Nephron progenitor cell (in vitro differentiated cells): ENCODE results near the gene SKOR1.

Source experiments
- DNase-seq: peaks from one replicate; pipeline ENCODE4 v3.0.0; 2021
- H3K27ac Mint-ChIP-seq: 2 replicates; pipeline ENCODE4 v1.8.0; 2021; ENCODE audit warnings: mild to moderate bottlenecking, moderate library complexity, mixed read lengths
- H3K27me3 Mint-ChIP-seq: 2 replicates; pipeline ENCODE4 v1.8.0; 2021; ENCODE audit warnings: mild to moderate bottlenecking, low read depth, mixed read lengths; ENCODE audit not compliant: poor library complexity
- H3K36me3 Mint-ChIP-seq: 2 replicates; pipeline ENCODE4 v1.8.0; 2021; ENCODE audit warnings: low read depth, mixed read lengths
- H3K4me1 Mint-ChIP-seq: 2 replicates; pipeline ENCODE4 v1.8.0; 2021; ENCODE audit warnings: mixed read lengths
- H3K4me3 Mint-ChIP-seq: 2 replicates; pipeline ENCODE4 v1.8.0; 2021; ENCODE audit warnings: mild to moderate bottlenecking, moderate library complexity, mixed read lengths
- H3K9me3 Mint-ChIP-seq: 2 replicates; pipeline ENCODE4 v1.8.0; 2021; ENCODE audit warnings: mild to moderate bottlenecking, moderate library complexity, mixed read lengths
- TF ChIP-seq, protein P1 (sequence below): fragments of 200-600 bp; sonication (generic); IDR thresholded peaks from 2 replicates; pipeline ENCODE4 v1.5.0; 2021; ENCODE audit warnings: antibody characterized with exemption

The SKOR1 gene

DNA sequence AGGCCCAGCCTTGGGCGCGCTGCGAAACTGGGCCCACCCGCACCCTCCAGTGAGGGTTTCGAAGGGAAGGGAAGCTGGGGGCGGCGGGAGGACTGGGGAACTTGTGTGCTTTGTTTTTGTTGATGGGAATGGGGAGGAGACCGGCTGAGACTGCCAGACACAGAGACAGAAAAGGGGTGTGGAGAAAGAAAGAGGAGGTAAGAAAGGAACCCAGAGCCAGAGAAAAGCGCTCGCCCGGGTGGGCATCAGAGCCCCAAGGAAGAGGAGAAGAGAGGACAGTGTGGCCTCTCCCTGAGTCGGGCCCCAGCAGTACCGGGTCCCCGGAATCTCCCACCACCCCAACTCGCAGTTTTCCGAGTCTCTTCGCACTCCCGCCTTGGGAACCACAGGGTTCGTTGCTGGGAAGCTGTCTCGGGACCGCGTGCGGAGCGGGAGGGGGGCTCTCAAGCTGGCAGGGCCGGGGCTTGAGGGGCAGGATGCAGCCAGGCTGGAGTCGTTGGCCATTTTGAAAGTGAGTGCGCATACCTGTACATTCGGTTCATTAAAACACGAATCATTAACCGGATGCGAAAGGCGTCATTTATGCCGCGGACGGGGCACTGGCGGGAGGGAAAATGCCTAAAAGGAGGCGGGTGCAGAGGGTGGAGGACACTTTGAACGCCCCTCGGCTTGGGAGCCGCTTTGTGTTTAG lies 3.1 kb downstream of the SKOR1 start:
- Mint-ChIP-seq H3K4me1 (peaks cover 63% of the 10 kb centered on the region), H3K9me3 (no peaks in the 10 kb centered on the region), H3K4me3 (peak overlapping the region; percentile 73), H3K36me3 (no peaks in the 10 kb centered on the region), H3K27ac (no peak overlapping the region), H3K27me3 (peaks cover 90% of the 10 kb centered on the region)
- DNase-seq, result no peak
- TF ChIP-seq, protein P1, sequence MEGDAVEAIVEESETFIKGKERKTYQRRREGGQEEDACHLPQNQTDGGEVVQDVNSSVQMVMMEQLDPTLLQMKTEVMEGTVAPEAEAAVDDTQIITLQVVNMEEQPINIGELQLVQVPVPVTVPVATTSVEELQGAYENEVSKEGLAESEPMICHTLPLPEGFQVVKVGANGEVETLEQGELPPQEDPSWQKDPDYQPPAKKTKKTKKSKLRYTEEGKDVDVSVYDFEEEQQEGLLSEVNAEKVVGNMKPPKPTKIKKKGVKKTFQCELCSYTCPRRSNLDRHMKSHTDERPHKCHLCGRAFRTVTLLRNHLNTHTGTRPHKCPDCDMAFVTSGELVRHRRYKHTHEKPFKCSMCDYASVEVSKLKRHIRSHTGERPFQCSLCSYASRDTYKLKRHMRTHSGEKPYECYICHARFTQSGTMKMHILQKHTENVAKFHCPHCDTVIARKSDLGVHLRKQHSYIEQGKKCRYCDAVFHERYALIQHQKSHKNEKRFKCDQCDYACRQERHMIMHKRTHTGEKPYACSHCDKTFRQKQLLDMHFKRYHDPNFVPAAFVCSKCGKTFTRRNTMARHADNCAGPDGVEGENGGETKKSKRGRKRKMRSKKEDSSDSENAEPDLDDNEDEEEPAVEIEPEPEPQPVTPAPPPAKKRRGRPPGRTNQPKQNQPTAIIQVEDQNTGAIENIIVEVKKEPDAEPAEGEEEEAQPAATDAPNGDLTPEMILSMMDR, result no peak

DNA sequence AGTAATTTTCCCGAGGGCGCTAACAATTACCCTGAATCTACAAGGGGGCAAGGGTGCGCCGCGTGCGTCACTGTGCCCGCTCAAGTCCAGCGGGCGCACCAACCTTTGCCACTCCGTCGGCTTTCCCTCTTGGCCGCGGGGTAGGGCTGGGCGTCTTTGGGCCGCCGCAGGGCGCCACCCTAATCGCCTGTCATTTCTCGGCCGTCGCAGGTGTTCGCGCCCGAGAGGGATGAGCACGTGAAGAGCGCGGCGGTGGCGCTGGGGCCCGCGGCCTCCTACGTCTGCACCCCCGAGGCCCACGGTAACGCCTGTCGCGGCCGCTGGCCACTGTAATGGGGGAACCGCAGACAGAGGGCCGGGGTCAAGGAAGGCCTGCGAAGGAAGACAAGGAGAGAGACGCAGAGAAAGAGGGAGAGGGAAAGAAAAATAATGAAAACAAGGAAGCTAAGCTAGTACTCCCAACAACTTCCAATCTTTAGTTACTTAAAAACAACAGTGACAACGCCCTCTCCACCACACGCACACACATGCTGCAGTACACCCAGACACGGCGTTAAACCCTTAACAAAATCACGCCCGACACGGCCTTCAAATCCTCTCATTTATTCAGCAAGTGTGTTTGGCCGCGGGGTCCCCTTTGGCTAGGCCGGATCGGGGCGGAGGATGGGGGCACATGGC lies 3.8 kb downstream of the SKOR1 start:
- H3K9me3 Mint-ChIP-seq, result no peaks in the 10 kb centered on the region
- no peak overlapping the region for H3K27ac Mint-ChIP-seq
- H3K4me1 Mint-ChIP-seq, result peaks cover 63% of the 10 kb centered on the region
- no peak for DNase-seq
- peaks cover 90% of the 10 kb centered on the region for H3K27me3 Mint-ChIP-seq
- H3K4me3 Mint-ChIP-seq, result peak overlapping the region; percentile 75
- TF ChIP-seq, protein P1, result no peak
- H3K36me3 Mint-ChIP-seq, result no peaks in the 10 kb centered on the region

DNA sequence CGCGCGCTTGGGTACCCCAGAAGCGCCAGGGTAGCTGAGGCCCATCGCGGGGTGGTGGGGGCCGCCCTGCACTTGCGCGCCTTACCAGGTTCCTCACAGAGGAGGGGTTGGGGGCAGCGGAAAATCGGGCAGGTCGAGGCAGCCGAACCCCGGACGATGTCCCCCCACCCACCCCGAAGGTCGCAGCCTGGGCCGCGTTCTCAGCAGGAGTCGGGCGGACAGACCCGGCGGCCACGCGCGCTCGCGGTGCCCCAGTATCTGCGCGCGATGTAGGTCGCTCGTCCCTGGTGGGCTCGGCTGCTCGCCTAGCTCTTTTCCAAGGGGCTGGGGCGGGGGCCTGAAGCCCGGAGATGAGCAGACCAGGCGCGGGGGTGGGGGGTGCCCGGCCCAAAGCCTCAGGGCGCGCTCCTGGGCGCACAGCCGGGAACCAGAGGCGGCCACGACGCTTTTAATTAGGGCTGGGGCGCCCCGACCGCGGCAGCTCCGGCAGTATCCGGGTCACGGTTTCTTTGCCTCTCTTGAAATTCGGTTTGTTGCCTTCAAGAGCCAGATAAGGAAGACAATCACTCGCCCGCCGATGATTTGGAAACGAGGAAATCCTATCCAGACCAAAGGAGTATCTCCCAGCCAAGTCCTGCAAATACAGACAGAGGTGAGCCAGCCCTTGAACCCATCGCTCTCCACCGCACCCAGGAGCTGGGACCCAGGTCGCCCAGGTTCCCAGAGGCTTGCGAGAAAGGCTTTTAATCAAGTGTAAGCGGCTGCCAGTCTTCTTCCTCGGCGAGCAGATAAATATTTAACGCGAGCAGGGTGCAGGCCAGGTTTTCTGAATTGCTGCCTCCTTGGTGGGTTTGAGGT lies 4.6 kb downstream of the SKOR1 start:
- DNase-seq, result peak; percentile 14
- Mint-ChIP-seq H3K9me3 (no peaks in the 10 kb centered on the region), H3K4me3 (peak overlapping the region; percentile 75), H3K4me1 (peaks cover 65% of the 10 kb centered on the region), H3K36me3 (no peaks in the 10 kb centered on the region), H3K27ac (no peak overlapping the region), H3K27me3 (peaks cover 90% of the 10 kb centered on the region)
- TF ChIP-seq, protein P1, result no peak

DNA sequence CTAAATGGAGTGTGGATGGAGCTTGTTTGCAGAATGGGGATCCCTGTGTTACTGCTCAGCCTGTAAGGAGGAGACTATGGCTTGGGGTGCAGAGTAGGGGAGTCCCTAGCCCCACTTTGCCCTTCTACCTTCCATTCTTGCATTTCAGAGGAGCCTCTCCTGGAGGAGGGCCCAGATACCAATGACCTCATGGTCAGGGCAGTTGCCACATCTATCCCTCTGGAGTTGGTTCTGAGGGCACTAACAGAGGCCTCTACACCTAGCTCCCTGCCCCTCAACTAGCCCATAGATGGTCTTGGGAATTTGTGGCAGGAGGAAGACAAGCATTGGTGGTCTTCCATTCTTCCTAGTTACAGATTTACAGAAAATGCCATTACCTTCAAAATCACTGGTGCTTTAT lies 6.1 kb downstream of the SKOR1 start:
- Mint-ChIP-seq H3K9me3 (no peaks in the 10 kb centered on the region), H3K27me3 (peaks cover 90% of the 10 kb centered on the region), H3K36me3 (no peaks in the 10 kb centered on the region), H3K4me3 (no peak overlapping the region), H3K4me1 (peaks cover 61% of the 10 kb centered on the region), H3K27ac (no peak overlapping the region)
- no peak for DNase-seq
- TF ChIP-seq, protein P1, result no peak

DNA sequence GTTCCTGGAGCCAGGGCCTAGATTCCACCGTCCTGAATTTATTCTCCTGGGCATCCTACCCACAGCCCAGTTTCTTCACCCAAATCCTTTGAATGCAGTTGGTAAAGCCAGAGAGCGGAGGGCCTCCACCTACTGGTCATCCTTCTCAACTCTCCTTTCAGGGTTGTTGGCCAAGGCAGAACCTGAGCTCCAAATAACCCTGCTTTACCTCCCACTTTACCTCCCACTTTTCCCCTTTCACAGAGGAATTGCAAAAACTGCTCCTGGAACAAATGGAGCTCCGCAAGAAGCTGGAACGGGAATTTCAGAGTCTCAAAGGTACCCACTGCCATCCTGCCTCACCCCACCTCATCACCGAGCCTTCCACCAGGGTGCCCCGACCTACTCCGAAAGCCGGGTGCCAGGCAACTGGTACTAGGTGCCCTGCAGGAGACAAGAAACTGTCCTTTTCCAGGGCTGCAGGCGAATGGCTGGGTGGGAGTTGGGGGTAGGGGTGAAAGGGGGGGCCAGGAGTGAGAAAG lies 6.8 kb downstream of the SKOR1 start:
- H3K4me1 Mint-ChIP-seq, result peaks cover 63% of the 10 kb centered on the region
- no peaks in the 10 kb centered on the region for H3K36me3 Mint-ChIP-seq
- H3K9me3 Mint-ChIP-seq, result no peaks in the 10 kb centered on the region
- no peak for DNase-seq
- H3K27me3 Mint-ChIP-seq, result peaks cover 92% of the 10 kb centered on the region
- no peak overlapping the region for H3K27ac Mint-ChIP-seq
- TF ChIP-seq, protein P1, result peak; percentile 31
- H3K4me3 Mint-ChIP-seq, result peak overlapping the region; percentile 75
